ENCODE results near the gene SLC4A7. TPM values are rescaled to one million over a fixed set of nuclear protein-coding genes. Genes with fewer than 3 reads are reported as not detected.
"Not testable (repeated sequence)": the region's sequence is repeated elsewhere in the genome, so short reads cannot be mapped to it uniquely, and the experiment has no call there.

Gene SLC4A7
- total and polyA plus RNA-seq, 5 donors, result 3.5 to 20.6 (median 17.7) TPM

DNA sequence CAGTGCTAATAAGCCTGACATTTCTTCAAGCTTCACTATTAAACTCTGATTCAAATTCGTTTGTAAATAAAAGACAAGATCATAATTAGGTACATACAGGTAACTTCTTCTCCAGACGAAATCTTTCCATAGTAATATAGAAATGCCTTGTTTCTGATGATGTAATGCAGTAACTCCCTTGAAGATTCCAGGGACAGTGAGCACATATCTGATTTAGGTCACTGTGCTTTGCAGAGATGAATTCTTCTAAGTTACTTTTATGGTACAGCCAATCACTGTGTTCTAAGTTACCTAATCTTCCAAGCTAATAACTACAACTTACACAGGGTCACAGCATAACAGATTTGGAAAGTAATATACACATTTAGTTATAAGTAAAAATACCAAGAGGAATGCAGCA lies 27.6 kb downstream of the SLC4A7 start:
- intact Hi-C loops (cut with DNase I), result no loop called here
- no peak for ATAC-seq
- Histone ChIP-seq H3K27me3 (ENCODE audit: control insufficient read depth, insufficient read depth) (no peaks in the 10 kb centered on the region), H3K4me3 (ENCODE audit: low read length) (no peak overlapping the region), H3K9me3 (ENCODE audit: control insufficient read depth, low read length) (no peaks in the 10 kb centered on the region), H3K27ac (ENCODE audit: low read length) (no peak overlapping the region), H3K4me1 (ENCODE audit: control insufficient read depth, insufficient read depth, low read length) (no peaks in the 10 kb centered on the region)
- no peak for DNase-seq
- WGBS, result 67% methylated on average over 2 of the region's 2 CpGs

DNA sequence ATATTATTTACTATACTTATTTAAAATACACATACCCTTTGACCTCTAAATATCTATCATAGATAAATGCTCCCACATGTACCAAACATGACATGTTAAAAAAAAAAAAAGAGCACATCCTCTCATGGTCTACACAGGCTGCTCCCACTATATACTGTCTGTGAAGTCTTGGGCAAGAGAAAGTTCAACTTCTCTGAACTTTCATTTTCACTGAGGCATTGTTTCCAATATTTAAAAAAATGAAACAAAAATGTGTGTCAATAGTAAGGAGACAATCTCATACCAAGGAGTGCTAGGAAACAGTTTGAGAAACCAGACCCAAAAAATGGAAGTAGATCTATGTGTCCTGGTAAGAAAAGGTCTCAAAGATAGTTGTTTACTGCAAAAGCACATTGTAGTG lies 29.3 kb downstream of the SLC4A7 start:
- intact Hi-C loops (cut with DNase I), result no loop called here

DNA sequence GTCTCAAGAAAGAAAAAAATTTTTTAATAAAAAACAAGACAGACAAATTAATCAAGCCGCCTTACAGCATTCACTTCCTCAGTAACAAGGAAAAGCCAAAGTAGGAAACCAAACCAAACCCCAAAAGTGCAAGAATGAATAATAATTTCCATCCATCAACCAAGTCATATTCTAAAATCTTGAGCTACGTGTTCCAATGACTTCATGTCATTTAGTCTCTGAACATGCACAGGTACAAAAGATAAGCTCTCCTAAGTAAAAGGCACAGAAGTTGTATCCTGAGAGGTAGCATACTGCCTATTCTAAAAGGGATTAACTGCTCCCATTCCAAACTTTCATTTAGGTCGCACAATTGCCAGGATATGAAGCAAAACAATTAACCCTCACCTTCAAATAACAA lies 29.7 kb downstream of the SLC4A7 start:
- DNase-seq (no peak), ATAC-seq (no peak)
- Histone ChIP-seq H3K4me1 (ENCODE audit: control insufficient read depth, insufficient read depth, low read length) (no peaks in the 10 kb centered on the region), H3K9me3 (ENCODE audit: control insufficient read depth, low read length) (no peaks in the 10 kb centered on the region), H3K4me3 (ENCODE audit: low read length) (no peak overlapping the region), H3K27me3 (ENCODE audit: control insufficient read depth, insufficient read depth) (no peaks in the 10 kb centered on the region), H3K27ac (ENCODE audit: low read length) (no peak overlapping the region)
- intact Hi-C loops (cut with DNase I), result no loop called here
- 95% methylated on average over 3 of the region's 3 CpGs for WGBS

More for the DNA sequence above, 29.3 kb downstream of the SLC4A7 start:
- ATAC-seq, result peak in 1 of 2 donors; percentile 65
- Histone ChIP-seq H3K9me3 (ENCODE audit: control insufficient read depth, low read length) (no peaks in the 10 kb centered on the region), H3K27me3 (ENCODE audit: control insufficient read depth, insufficient read depth) (no peaks in the 10 kb centered on the region), H3K4me3 (ENCODE audit: low read length) (no peak overlapping the region), H3K27ac (ENCODE audit: low read length) (no peak overlapping the region), H3K4me1 (ENCODE audit: control insufficient read depth, insufficient read depth, low read length) (no peaks in the 10 kb centered on the region)
- no peak for DNase-seq

DNA sequence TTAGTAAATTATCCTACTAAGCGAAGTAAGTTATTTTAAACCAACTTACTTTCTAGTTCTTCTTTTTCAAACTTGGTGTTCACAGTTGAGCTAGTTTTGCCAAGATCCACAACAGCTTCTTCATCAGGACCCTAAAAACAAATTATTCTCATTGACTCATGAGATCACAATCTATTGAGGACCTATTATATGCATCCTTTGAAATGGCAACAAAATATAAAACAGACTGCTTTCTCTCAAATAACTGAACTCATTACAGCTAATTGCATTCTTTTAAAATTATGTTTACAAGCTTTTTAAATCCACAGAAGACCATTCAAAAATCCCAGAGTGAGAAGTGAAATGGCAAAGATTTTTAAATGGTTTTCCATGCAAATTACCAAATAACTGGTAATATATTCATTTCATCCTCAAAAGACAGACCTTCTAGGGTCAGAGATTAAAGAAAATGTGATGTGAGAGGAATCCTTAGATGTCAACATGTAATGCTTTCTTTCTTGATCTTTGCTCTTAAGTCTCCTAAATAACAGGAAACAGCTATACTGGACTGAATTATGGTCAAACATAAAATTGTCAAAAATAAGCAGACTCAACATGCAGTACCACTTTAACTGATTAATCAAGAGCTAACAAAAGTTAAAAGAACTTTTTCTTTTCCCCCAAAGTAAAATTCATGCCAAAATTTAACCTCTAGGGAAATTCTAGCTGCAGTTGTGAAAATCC lies 31.7 kb downstream of the SLC4A7 start:
- ATAC-seq, result no peak
- Histone ChIP-seq H3K4me1 (ENCODE audit: control insufficient read depth, insufficient read depth, low read length) (no peaks in the 10 kb centered on the region), H3K27ac (ENCODE audit: low read length) (no peak overlapping the region), H3K27me3 (ENCODE audit: control insufficient read depth, insufficient read depth) (no peaks in the 10 kb centered on the region), H3K4me3 (ENCODE audit: low read length) (no peak overlapping the region), H3K9me3 (ENCODE audit: control insufficient read depth, low read length) (no peaks in the 10 kb centered on the region)
- no peak for DNase-seq
- intact Hi-C loops (cut with DNase I), result no loop called here
- 99% methylated on average over 1 of the region's 1 CpG for WGBS

DNA sequence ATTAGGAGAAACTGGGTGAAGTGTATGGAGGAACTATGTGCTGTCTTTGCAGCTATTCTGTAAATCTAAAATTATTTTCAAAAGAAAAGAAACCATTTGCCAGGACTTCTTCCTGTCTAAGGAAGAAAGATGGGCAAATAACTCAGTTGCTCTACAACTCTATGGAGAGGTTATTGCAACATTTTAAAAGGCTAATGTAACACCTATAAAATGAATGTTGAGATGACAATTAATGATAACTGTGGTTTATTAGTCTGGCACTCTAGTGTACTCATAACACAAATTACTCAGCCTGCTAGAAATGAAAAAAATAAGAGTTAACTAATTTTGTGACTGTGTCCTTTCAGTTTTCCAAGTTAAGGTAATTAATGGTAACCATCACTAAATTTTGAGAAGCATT lies 32.3 kb downstream of the SLC4A7 start:
- Histone ChIP-seq H3K27ac (ENCODE audit: low read length) (no peak overlapping the region), H3K4me3 (ENCODE audit: low read length) (no peak overlapping the region), H3K9me3 (ENCODE audit: control insufficient read depth, low read length) (no peaks in the 10 kb centered on the region), H3K4me1 (ENCODE audit: control insufficient read depth, insufficient read depth, low read length) (no peaks in the 10 kb centered on the region), H3K27me3 (ENCODE audit: control insufficient read depth, insufficient read depth) (no peaks in the 10 kb centered on the region)
- ATAC-seq, result no peak
- no peak for DNase-seq
- intact Hi-C loops (cut with DNase I), result no loop called here

DNA sequence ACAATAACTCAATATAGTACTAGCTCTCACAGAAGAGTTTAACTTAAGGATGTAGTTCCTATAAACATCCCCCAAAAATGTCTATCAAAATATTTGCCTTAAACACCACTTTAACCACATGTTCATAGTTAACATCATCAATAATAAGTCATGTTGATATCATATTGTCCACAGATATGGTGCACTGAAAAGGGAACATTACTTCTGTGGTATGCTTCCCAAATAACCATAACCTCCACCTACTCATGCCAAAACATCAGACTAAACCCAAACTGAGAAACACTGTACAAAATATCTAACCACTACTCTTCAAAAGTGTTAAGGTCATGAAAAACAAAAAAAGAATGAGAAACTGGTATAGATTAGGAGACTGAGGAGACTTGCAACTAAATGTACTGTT lies 32.9 kb downstream of the SLC4A7 start:
- Histone ChIP-seq H3K27ac (ENCODE audit: low read length) (no peak overlapping the region), H3K9me3 (ENCODE audit: control insufficient read depth, low read length) (no peaks in the 10 kb centered on the region), H3K4me3 (ENCODE audit: low read length) (no peak overlapping the region), H3K4me1 (ENCODE audit: control insufficient read depth, insufficient read depth, low read length) (no peaks in the 10 kb centered on the region), H3K27me3 (ENCODE audit: control insufficient read depth, insufficient read depth) (no peaks in the 10 kb centered on the region)
- DNase-seq (no peak), ATAC-seq (no peak)
- intact Hi-C loops (cut with DNase I), result no loop called here

DNA sequence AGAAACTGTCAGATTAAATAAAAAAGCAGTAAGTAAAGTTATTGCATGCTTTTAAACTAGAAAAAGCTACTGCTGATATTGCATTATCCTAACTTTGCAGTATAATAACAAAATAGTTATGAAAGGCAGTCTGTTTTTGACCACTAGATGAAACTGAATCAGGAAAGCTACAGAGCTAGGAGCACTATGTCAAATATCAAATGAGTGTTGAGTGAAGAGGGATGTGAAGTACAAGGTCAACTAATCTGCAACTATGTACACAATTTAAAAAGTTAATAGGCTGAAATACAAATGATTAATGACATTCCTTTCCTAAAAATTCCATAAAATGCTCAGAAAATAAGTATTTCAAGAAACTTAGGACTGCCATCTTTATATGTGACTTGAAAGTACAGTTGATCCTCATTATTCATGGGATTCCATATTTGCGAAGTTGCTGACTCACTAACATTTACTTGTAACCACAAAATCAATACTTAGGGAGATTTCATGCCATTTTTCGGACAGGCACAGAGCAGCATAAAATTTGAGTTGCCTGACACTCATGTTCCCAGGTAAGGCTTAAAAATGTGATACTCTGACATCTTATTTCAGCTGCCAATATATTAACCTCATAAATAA lies 34.5 kb downstream of the SLC4A7 start:
- no peaks in the 10 kb centered on the region for H3K9me3 ChIP-seq (ENCODE audit: control insufficient read depth, low read length)
- ATAC-seq (no peak), DNase-seq (no peak)
- WGBS, result 96% methylated on average over 2 of the region's 2 CpGs
- H3K4me3 ChIP-seq (ENCODE audit: low read length), result no peak overlapping the region
- no peaks in the 10 kb centered on the region for H3K4me1 ChIP-seq (ENCODE audit: control insufficient read depth, insufficient read depth, low read length)
- H3K27ac ChIP-seq (ENCODE audit: low read length), result no peak overlapping the region
- no peaks in the 10 kb centered on the region for H3K27me3 ChIP-seq (ENCODE audit: control insufficient read depth, insufficient read depth)
- intact Hi-C loops (cut with DNase I), result no loop called here

DNA sequence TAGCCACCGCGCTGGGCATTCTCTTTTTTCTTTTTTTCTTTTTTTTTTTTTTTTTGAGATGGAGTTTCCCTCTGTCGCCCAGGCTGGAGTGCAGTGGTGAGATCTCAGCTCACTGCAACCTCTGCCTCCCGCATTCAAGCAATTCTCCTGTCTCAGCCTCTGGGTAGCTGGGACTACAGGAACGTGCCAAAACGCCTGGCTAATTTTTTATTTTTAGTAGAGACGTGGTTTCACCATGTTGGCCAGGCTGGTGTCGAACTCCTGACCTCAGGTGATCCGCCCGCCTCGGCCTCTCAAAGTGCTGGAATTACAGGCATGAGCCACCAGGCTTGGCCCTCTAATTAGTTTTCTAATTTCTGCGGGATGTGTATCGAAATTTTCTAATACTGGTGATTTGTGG lies 41.2 kb downstream of the SLC4A7 start:
- not testable (repeated sequence) for ATAC-seq

DNA sequence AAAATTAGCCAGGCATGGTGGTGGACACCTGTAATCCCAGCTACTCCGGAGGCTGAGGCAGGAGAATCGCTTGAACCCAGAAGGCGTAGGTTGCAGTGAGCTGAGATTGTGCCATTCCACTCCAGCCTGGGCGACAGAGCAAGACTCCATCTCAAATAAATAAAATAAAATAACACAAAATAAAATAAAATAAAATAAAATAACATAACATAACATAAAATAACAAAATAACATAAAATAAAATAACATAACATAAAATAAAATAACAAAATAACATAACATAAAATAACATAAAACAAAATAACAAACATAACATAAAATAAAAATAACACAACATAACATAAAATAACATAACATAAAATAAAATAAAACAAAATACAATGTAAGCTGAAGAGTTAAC lies 45.8 kb downstream of the SLC4A7 start:
- H3K4me1 ChIP-seq (ENCODE audit: control insufficient read depth, insufficient read depth, low read length); intact Hi-C loops (cut with DNase I); H3K27me3 ChIP-seq (ENCODE audit: control insufficient read depth, insufficient read depth); H3K27ac ChIP-seq (ENCODE audit: low read length); DNase-seq; H3K4me3 ChIP-seq (ENCODE audit: low read length); ATAC-seq; H3K9me3 ChIP-seq (ENCODE audit: control insufficient read depth, low read length): not testable (repeated sequence)
- WGBS, result 98% methylated on average over 4 of the region's 4 CpGs

More for the DNA sequence above, 41.2 kb downstream of the SLC4A7 start:
- H3K4me1 ChIP-seq (ENCODE audit: control insufficient read depth, insufficient read depth, low read length); intact Hi-C loops (cut with DNase I); H3K27me3 ChIP-seq (ENCODE audit: control insufficient read depth, insufficient read depth); H3K4me3 ChIP-seq (ENCODE audit: low read length); H3K9me3 ChIP-seq (ENCODE audit: control insufficient read depth, low read length); DNase-seq; H3K27ac ChIP-seq (ENCODE audit: low read length): not testable (repeated sequence)
- WGBS, result 94% methylated on average over 13 of the region's 13 CpGs

DNA sequence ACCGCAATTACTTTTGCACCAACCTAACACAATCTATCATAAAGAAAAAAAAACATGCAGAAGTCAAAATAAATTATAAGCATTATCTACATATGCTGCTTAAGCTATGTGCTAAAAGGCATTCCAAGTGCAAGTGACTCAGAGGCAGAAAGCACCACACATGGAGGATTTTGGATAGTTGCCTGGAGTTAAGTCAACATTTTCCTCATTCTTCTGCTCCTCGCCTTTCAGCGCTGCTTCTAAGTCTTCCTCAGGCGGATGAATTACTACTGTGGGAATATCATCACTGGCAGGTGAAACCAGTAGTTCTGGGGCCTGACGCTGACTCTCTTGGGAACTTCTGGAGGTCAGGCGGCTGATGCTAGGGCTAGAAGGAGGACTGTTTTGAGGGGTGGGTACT lies 53.1 kb downstream of the SLC4A7 start:
- H3K9me3 ChIP-seq (ENCODE audit: control insufficient read depth, low read length), result no peaks in the 10 kb centered on the region
- no peaks in the 10 kb centered on the region for H3K27me3 ChIP-seq (ENCODE audit: control insufficient read depth, insufficient read depth)
- ATAC-seq (peak; percentile 47 to 68), DNase-seq (no peak)
- H3K4me3 ChIP-seq (ENCODE audit: low read length), result no peak overlapping the region
- H3K4me1 ChIP-seq (ENCODE audit: control insufficient read depth, insufficient read depth, low read length), result no peaks in the 10 kb centered on the region
- 56% methylated on average over 6 of the region's 6 CpGs for WGBS
- no peak overlapping the region for H3K27ac ChIP-seq (ENCODE audit: low read length)
- intact Hi-C loops (cut with DNase I), result no loop called here

DNA sequence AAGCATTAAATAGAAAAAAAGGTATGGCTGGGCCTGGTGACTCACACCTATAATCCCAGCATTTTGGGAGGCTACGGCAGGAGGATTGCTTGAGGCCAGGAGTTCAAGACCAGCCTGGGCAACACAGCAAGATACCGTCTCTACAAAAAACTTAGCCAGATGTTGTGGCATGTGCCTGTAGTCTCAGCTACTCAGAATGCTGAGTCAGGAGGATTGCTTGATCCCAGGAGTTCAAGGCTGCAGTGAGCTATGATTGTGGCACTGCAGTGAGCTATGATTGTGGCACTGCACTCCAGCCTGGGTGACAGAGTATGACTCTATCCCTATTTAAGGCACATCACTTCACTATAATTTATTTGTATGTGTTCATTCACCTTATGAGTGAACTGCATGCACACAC lies 54.3 kb downstream of the SLC4A7 start:
- DNase-seq (no peak), ATAC-seq (no peak)
- H3K4me3 ChIP-seq (ENCODE audit: low read length), result no peak overlapping the region
- H3K4me1 ChIP-seq (ENCODE audit: control insufficient read depth, insufficient read depth, low read length), result no peaks in the 10 kb centered on the region
- intact Hi-C loops (cut with DNase I), result no loop called here
- H3K27me3 ChIP-seq (ENCODE audit: control insufficient read depth, insufficient read depth), result no peaks in the 10 kb centered on the region
- H3K9me3 ChIP-seq (ENCODE audit: control insufficient read depth, low read length), result no peaks in the 10 kb centered on the region
- H3K27ac ChIP-seq (ENCODE audit: low read length), result no peak overlapping the region
- WGBS, result 100% methylated on average over 2 of the region's 2 CpGs

DNA sequence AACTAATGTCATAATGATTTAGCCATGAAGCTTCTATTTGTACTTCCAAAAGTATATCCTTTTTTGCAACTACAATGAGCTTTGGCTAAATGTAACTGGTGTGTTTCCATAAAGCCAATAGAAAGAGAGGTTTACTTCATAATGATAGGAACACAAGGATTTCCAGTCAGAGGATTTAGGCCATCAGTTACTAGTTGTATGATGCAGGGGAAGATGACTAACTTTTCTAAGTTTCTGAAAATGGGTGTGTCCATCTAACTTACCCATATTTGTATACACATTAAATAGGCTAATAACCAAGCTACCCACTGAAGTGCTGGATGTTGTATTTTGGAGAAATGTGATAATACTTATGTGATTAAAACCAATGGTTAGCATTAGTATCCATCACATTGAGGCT lies 55.7 kb downstream of the SLC4A7 start:
- H3K27me3 ChIP-seq (ENCODE audit: control insufficient read depth, insufficient read depth), result no peaks in the 10 kb centered on the region
- no peaks in the 10 kb centered on the region for H3K9me3 ChIP-seq (ENCODE audit: control insufficient read depth, low read length)
- DNase-seq (no peak), ATAC-seq (no peak)
- H3K4me1 ChIP-seq (ENCODE audit: control insufficient read depth, insufficient read depth, low read length), result no peaks in the 10 kb centered on the region
- no peak overlapping the region for H3K4me3 ChIP-seq (ENCODE audit: low read length)
- no peak overlapping the region for H3K27ac ChIP-seq (ENCODE audit: low read length)
- intact Hi-C loops (cut with DNase I), result no loop called here

Measured in right cardiac atrium (tissue), 5 donors.